H1 (cell line): ENCODE data around the gene METTL8. TPM values are rescaled to one million over a fixed set of nuclear protein-coding genes. Genes with fewer than 3 reads are reported as not detected.

Experiments
- CTCF ChIA-PET: fragments of 300-600 bp; sonication (Branson Sonifier 250); formaldehyde crosslinking; loops from one replicate; lab custom pipeline; 2021; ENCODE audit not compliant: partially characterized antibody; lab: Charles Lee
- POLR2A ChIA-PET: fragments of 300-600 bp; sonication (Branson Sonifier 250); formaldehyde crosslinking; loops from one replicate; lab custom pipeline; 2021; ENCODE audit warnings: inconsistent platforms; ENCODE audit not compliant: partially characterized antibody; lab: Charles Lee
- DNase-seq, 2 experiments: peaks; one replicate each; pipeline versions ENCODE4 v3.0.0 to v3.0.0-alpha.2; 2010 to 2022; ENCODE audit warnings: low spot score in 2 of 2, low read depth in 1 of 2, mixed read lengths in 1 of 2
- FAIRE-seq: peaks from 2 replicates; lab custom pipeline; 2011; peaks lifted over from hg19 to GRCh38; lab: Jason Lieb, UNC
- H2AFZ ChIP-seq: 2 replicates; pipeline ENCODE4 v1.8.1; 2012; ENCODE audit warnings: low read length, inconsistent platforms
- H2AK5ac ChIP-seq: 2 replicates; pipeline ENCODE4 v1.6.1; 2013; ENCODE audit warnings: low read depth, low read length
- H2BK120ac ChIP-seq: replicated peaks from 2 replicates; pipeline ENCODE3; 2013; ENCODE audit warnings: low read depth, low read length, inconsistent platforms
- H2BK12ac ChIP-seq: 2 replicates; pipeline ENCODE4 v1.6.1; 2013; ENCODE audit warnings: low read depth, low read length
- H2BK15ac ChIP-seq: 2 replicates; pipeline ENCODE4 v1.6.1; 2013; ENCODE audit warnings: low read length
- H2BK20ac ChIP-seq: 2 replicates; pipeline ENCODE4 v1.6.1; 2013; ENCODE audit warnings: low read length
- H2BK5ac ChIP-seq: 2 replicates; pipeline ENCODE4 v1.6.1; 2013; ENCODE audit warnings: low read depth, low read length
- H3K14ac ChIP-seq: 2 replicates; pipeline ENCODE4 v1.6.1; 2013; ENCODE audit warnings: inconsistent platforms; ENCODE audit not compliant: insufficient read length
- H3K18ac ChIP-seq: 2 replicates; pipeline ENCODE4 v1.6.1; 2013; ENCODE audit warnings: low read length; ENCODE audit errors: extremely low read depth
- H3K23ac ChIP-seq: 2 replicates; pipeline ENCODE4 v1.6.1; 2013; ENCODE audit warnings: inconsistent platforms; ENCODE audit not compliant: insufficient read length
- H3K23me2 ChIP-seq: 2 replicates; pipeline ENCODE4 v1.6.1; 2013; ENCODE audit warnings: low read depth, low read length
- H3K27ac ChIP-seq: 2 replicates; pipeline ENCODE4 v1.6.1; 2011; ENCODE audit warnings: low read depth, low read length, inconsistent platforms
- H3K27me3 ChIP-seq, 4 experiments: replicated peaks in 1 of 4; 1 replicate in 1 of 4; 2 replicates in 3 of 4; pipeline versions ENCODE4 v1.6.1 to v1.8.1; 2011 to 2013; ENCODE audit warnings: low read length in 3 of 4, mild to moderate bottlenecking in 3 of 4, inconsistent platforms in 2 of 4, mixed read lengths in 2 of 4, moderate library complexity in 1 of 4; ENCODE audit not compliant: control insufficient read depth in 3 of 4, insufficient read depth in 3 of 4; ENCODE audit errors: extremely low read depth in 1 of 4
- H3K36me3 ChIP-seq, 4 experiments: 2 replicates each; pipeline versions ENCODE4 v1.6.1 to v1.8.1; 2011 to 2013; ENCODE audit warnings: mild to moderate bottlenecking in 4 of 4, low read length in 3 of 4, moderate library complexity in 2 of 4, control low read depth in 1 of 4, inconsistent platforms in 1 of 4; ENCODE audit not compliant: insufficient read depth in 4 of 4, control insufficient read depth in 2 of 4
- H3K4ac ChIP-seq: replicated peaks from 2 replicates; pipeline ENCODE3; 2013; ENCODE audit warnings: low read length, low read depth, mixed read lengths, inconsistent platforms; ENCODE audit not compliant: insufficient read length
- H3K4me1 ChIP-seq, 4 experiments: replicated peaks in 1 of 4; 1 replicate in 1 of 4; 2 replicates in 3 of 4; pipeline versions ENCODE4 v1.6.1 to v1.8.1; 2011 to 2013; ENCODE audit warnings: low read length in 3 of 4, inconsistent platforms in 2 of 4, mixed read lengths in 1 of 4; ENCODE audit not compliant: insufficient read depth in 4 of 4, control insufficient read depth in 3 of 4
- H3K4me2 ChIP-seq, 2 experiments: 2 replicates each; pipeline versions ENCODE4 v1.6.1 to v1.8.1; 2011 to 2013; ENCODE audit warnings: low read depth in 2 of 2, low read length in 2 of 2, control low read depth in 1 of 2, inconsistent platforms in 1 of 2, mild to moderate bottlenecking in 1 of 2; ENCODE audit not compliant: insufficient read depth in 1 of 2
- H3K4me3 ChIP-seq, 4 experiments: fragments of 200-600, 300-600 bp in 1 of 4; sonication (generic), shearing (Covaris generic), sonication (Bioruptor Twin) in 1 of 4; 2 replicates each; pipeline versions ENCODE4 v1.5.1 to v1.8.1; 2011 to 2016; ENCODE audit warnings: low read length in 4 of 4, low read depth in 3 of 4, control low read depth in 2 of 4, inconsistent platforms in 2 of 4, mild to moderate bottlenecking in 2 of 4, mixed read lengths in 1 of 4, moderate library complexity in 1 of 4; ENCODE audit not compliant: insufficient read depth in 2 of 4; ENCODE audit errors: extremely low read depth in 1 of 4
- H3K56ac ChIP-seq: replicated peaks from 2 replicates; pipeline ENCODE3; 2013; ENCODE audit warnings: low read depth, mild to moderate bottlenecking, mixed read lengths, low read length, inconsistent platforms; ENCODE audit not compliant: insufficient read length
- H3K79me1 ChIP-seq: 2 replicates; pipeline ENCODE4 v1.6.1; 2013; ENCODE audit warnings: low read depth, low read length, control low read depth
- H3K79me2 ChIP-seq, 2 experiments: 2 replicates each; pipeline versions ENCODE4 v1.6.1 to v1.8.1; 2012 to 2013; ENCODE audit warnings: low read length in 2 of 2, mild to moderate bottlenecking in 2 of 2, inconsistent platforms in 1 of 2; ENCODE audit not compliant: insufficient read depth in 2 of 2, control insufficient read depth in 1 of 2
- H3K9ac ChIP-seq, 4 experiments: replicated peaks in 1 of 4; 1 replicate in 1 of 4; 2 replicates in 3 of 4; pipeline versions ENCODE4 v1.6.1 to v1.8.1; 2011 to 2013; ENCODE audit warnings: low read depth in 3 of 4, low read length in 3 of 4, control low read depth in 2 of 4, mild to moderate bottlenecking in 2 of 4, moderate library complexity in 2 of 4, inconsistent platforms in 1 of 4; ENCODE audit errors: extremely low read depth in 1 of 4
- H3K9me3 ChIP-seq, 2 experiments: 2 replicates each; pipeline versions ENCODE4 v1.6.1 to v1.8.1; 2012 to 2013; ENCODE audit warnings: mild to moderate bottlenecking in 2 of 2, moderate library complexity in 2 of 2, control low read depth in 1 of 2, inconsistent platforms in 1 of 2, low read depth in 1 of 2, low read length in 1 of 2, mixed read lengths in 1 of 2; ENCODE audit not compliant: insufficient read depth in 2 of 2
- H4K20me1 ChIP-seq, 2 experiments: replicated peaks in 1 of 2; 2 replicates each; pipeline versions ENCODE3 to v1.8.1; 2011 to 2013; ENCODE audit warnings: inconsistent platforms in 2 of 2, low read length in 2 of 2, mild to moderate bottlenecking in 1 of 2; ENCODE audit not compliant: insufficient read depth in 2 of 2, control insufficient read depth in 1 of 2
- H4K5ac ChIP-seq: 2 replicates; pipeline ENCODE4 v1.6.1; 2013; ENCODE audit warnings: low read length, low read depth, mixed read lengths, inconsistent platforms; ENCODE audit not compliant: insufficient read length
- H4K8ac ChIP-seq: 2 replicates; pipeline ENCODE4 v1.8.0; 2013; ENCODE audit warnings: mild to moderate bottlenecking, moderate library complexity, low read length, inconsistent platforms; ENCODE audit not compliant: insufficient read depth; ENCODE audit errors: extremely low read depth
- H4K91ac ChIP-seq: replicated peaks from 2 replicates; pipeline ENCODE3; 2013; ENCODE audit warnings: low read length, mixed read lengths, inconsistent platforms; ENCODE audit not compliant: insufficient read length
- CBX8 ChIP-seq: fragments of 300-800, 300-1000 bp; sonication (generic); IDR thresholded peaks from 2 replicates; pipeline ENCODE4 v1.7.1; 2016; ENCODE audit warnings: low read depth, low read length, borderline replicate concordance
- CHD1 ChIP-seq: IDR thresholded peaks from 2 replicates; pipeline ENCODE4 v1.6.1; 2012; ENCODE audit warnings: low read depth, low read length, improper control_type of control experiment
- CHD2 ChIP-seq: IDR thresholded peaks from 2 replicates; pipeline ENCODE4 v1.6.1; 2012; ENCODE audit warnings: low read length, improper control_type of control experiment
- EP300 ChIP-seq, 2 experiments: IDR thresholded peaks; 1 replicate in 1 of 2; 2 replicates in 1 of 2; pipeline ENCODE4 v1.6.1; 2011 to 2012; ENCODE audit warnings: low read depth in 2 of 2, low read length in 2 of 2, mild to moderate bottlenecking in 2 of 2, borderline replicate concordance in 1 of 2, inconsistent platforms in 1 of 2, moderate library complexity in 1 of 2
- GABPA ChIP-seq: IDR thresholded peaks from 2 replicates; pipeline ENCODE4 v1.6.1; 2011; ENCODE audit warnings: mild to moderate bottlenecking, low read length, moderate library complexity, borderline replicate concordance; ENCODE audit not compliant: insufficient read depth
- HDAC2 ChIP-seq, 2 experiments: fragments of 300-600 bp in 1 of 2; sonication (generic) in 1 of 2; IDR thresholded peaks; 2 replicates each; pipeline ENCODE4 v1.6.1; 2011 to 2012; ENCODE audit warnings: low read depth in 2 of 2, low read length in 2 of 2, mild to moderate bottlenecking in 2 of 2, moderate library complexity in 2 of 2, borderline replicate concordance in 1 of 2, inconsistent platforms in 1 of 2
- MAFK ChIP-seq: IDR thresholded peaks from 2 replicates; pipeline ENCODE4 v1.6.1; 2012; ENCODE audit warnings: low read depth, mild to moderate bottlenecking, improper control_type of control experiment, low read length
- MAX ChIP-seq: IDR thresholded peaks from 2 replicates; pipeline ENCODE4 v1.6.1; 2012; ENCODE audit warnings: inconsistent platforms
- NANOG ChIP-seq: IDR thresholded peaks from 2 replicates; pipeline ENCODE4 v1.6.1; 2011; ENCODE audit warnings: low read length, low read depth, mild to moderate bottlenecking, inconsistent platforms; ENCODE audit not compliant: insufficient read depth, poor library complexity, severe bottlenecking
- RAD21 ChIP-seq, 2 experiments: IDR thresholded peaks in 1 of 2; conservative IDR thresholded peaks in 1 of 2; 2 replicates each; pipeline ENCODE4 v1.6.1; 2011; ENCODE audit warnings: low read depth in 2 of 2, low read length in 2 of 2, improper control_type of control experiment in 1 of 2, inconsistent platforms in 1 of 2, mild to moderate bottlenecking in 1 of 2, moderate library complexity in 1 of 2
- RXRA ChIP-seq: IDR thresholded peaks from 2 replicates; pipeline ENCODE4 v1.6.1; 2011; ENCODE audit warnings: low read depth, mild to moderate bottlenecking, low read length, moderate library complexity; ENCODE audit not compliant: insufficient read depth
- SUZ12 ChIP-seq: fragments of 200-600 bp; sonication (generic); IDR thresholded peaks from 2 replicates; pipeline ENCODE4 v1.6.1; 2012; ENCODE audit warnings: mild to moderate bottlenecking, inconsistent platforms, low read length, moderate library complexity, mixed read lengths
- WGBS, 2 experiments: shearing (Covaris generic) in 1 of 2; methylation state at CpG; one replicate each; pipeline versions ENCODE4 v1.1.6 to v1.1.7; 2013 to 2015; ENCODE audit warnings: low lambda C conversion rate in 2 of 2, mixed read lengths in 2 of 2, inconsistent platforms in 1 of 2, low coverage in 1 of 2, missing lambda C conversion rate in 1 of 2; ENCODE audit not compliant: insufficient replicate concordance in 2 of 2, insufficient coverage in 1 of 2, insufficient read length in 1 of 2; ENCODE audit errors: extremely low coverage in 1 of 2, missing lambda C conversion rate in 1 of 2; 5-methylcytosine and 5-hydroxymethylcytosine counted together
- polyA plus RNA-seq, 7 experiments: library from polyadenylated mRNA; depleted of rRNA in 3 of 7; stranded (reverse) in 5 of 7; unstranded in 2 of 7; fragments of >200 nt in 5 of 7; fragments of 200-250 nt in 2 of 7; gene quantifications; 1 replicate in 5 of 7; 2 replicates in 1 of 7; 4 replicates in 1 of 7; pipeline versions ENCODE4 v1.2.1 to v1.2.3, GENCODE V29; 2011 to 2013; ENCODE audit warnings: missing spikeins in 2 of 7, mixed read lengths in 2 of 7
- total RNA-seq: library from RNA; stranded (reverse); fragmentation: NEBNext Ultra II Directional; extraction: Animal tissue kit (Norgen Biotek cat#: 25700); gene quantifications from 2 replicates; pipeline ENCODE4 v1.2.1, GENCODE V29; 2021

The METTL8 gene
- total and polyA plus RNA-seq, 2 of the 8 experiments (the other 6 are each of a cell fraction or from before 2014, with no cell fraction given) = 17.6 to 79.7 TPM

- no peaks in the 10 kb centered on the region for H3K27me3 ChIP-seq
These were observed 135.8 kb downstream of the METTL8 start for GRCh38 chr2:171297956-171298355.

More at GRCh38 chr2:171297956-171298355, 135.8 kb downstream of the METTL8 start:
- no peak for DNase-seq
- ChIA-PET POLR2A (no interaction called here), CTCF (interaction anchor here (0.7 to 1.0 kb wide), 2 partner anchors 9 to 12 kb away, joined by 3 to 4 read pairs; no protein-coding TSS in a partner anchor)
- Histone ChIP-seq H3K56ac (no peak overlapping the region), H4K20me1 (no peaks in the 10 kb centered on the region), H3K9ac (no peak overlapping the region), H2BK20ac (no peak overlapping the region), H2BK5ac (no peak overlapping the region), H2BK120ac (no peak overlapping the region), H3K79me2 (no peaks in the 10 kb centered on the region), H3K27ac (no peak overlapping the region), H3K36me3 (no peaks in the 10 kb centered on the region), H3K4ac (no peak overlapping the region), H3K23me2 (no peaks in the 10 kb centered on the region), H2AFZ (no peak overlapping the region), H4K8ac (no peak overlapping the region), H3K4me3 (no peak overlapping the region), H3K23ac (no peak overlapping the region), H2BK15ac (no peak overlapping the region), H4K91ac (no peak overlapping the region), H3K4me1 (no peaks in the 10 kb centered on the region; a peak in 1 of 7 replicates), H4K5ac (no peak overlapping the region), H3K4me2 (no peak overlapping the region), H3K18ac (no peak overlapping the region), H2AK5ac (no peak overlapping the region), H3K9me3 (no peaks in the 10 kb centered on the region), H3K14ac (no peak overlapping the region), H3K79me1 (no peaks in the 10 kb centered on the region), H2BK12ac (no peak overlapping the region)
- TF ChIP-seq RAD21 (IDR thresholded peaks at IDR 0.05 in 1 of 2, conservative IDR thresholded peaks at IDR 0.05 in 1 of 2; ENCODE audit: low read depth in 2 of 2, low read length in 2 of 2) (no peak), CHD2 (no peak), SUZ12 (no peak), RXRA (no peak), EP300 (IDR thresholded peaks at IDR 0.05; ENCODE audit: borderline replicate concordance in 1 of 2, low read depth in 2 of 2, low read length in 2 of 2) (no peak), CBX8 (no peak), NANOG (no peak), MAX (no peak), CHD1 (no peak), GABPA (no peak), HDAC2 (IDR thresholded peaks at IDR 0.05; ENCODE audit: borderline replicate concordance in 1 of 2, low read depth in 2 of 2, low read length in 2 of 2) (no peak), MAFK (no peak)
- WGBS, 2 experiments = 98% methylated on average over 2 of the region's 2 CpGs; no CpG with 5 or more reads in 1 of the 2 experiments
- FAIRE-seq = no peak
